IPS-20b (cell line): Measurements from ENCODE around the gene TNRC6C.
"Not testable (repeated sequence)": the region's sequence is repeated elsewhere in the genome, so short reads cannot be mapped to it uniquely, and the experiment has no call there.

ENCODE experiments used
- H3K27ac ChIP-seq: one replicate; pipeline ENCODE4 v1.5.1; 2013; ENCODE audit warnings: low read length
- H3K27me3 ChIP-seq: 2 replicates; pipeline ENCODE4 v1.6.1; 2013; ENCODE audit warnings: mild to moderate bottlenecking, low read length, inconsistent platforms; ENCODE audit not compliant: insufficient read depth
- H3K36me3 ChIP-seq: 2 replicates; pipeline ENCODE4 v1.6.1; 2013; ENCODE audit warnings: low read depth, mild to moderate bottlenecking, inconsistent platforms, low read length, moderate library complexity; ENCODE audit not compliant: insufficient read depth
- H3K4me1 ChIP-seq: 2 replicates; pipeline ENCODE4 v1.6.1; 2013; ENCODE audit warnings: mild to moderate bottlenecking, control low read depth, inconsistent platforms, low read length, moderate library complexity; ENCODE audit not compliant: insufficient read depth
- H3K4me3 ChIP-seq: 2 replicates; pipeline ENCODE4 v1.5.1; 2013; ENCODE audit warnings: mild to moderate bottlenecking, low read length, inconsistent platforms
- H3K9ac ChIP-seq: 2 replicates; pipeline ENCODE4 v1.6.1; 2013; ENCODE audit warnings: low read depth, mild to moderate bottlenecking, inconsistent platforms, low read length, moderate library complexity
- H3K9me3 ChIP-seq: 2 replicates; pipeline ENCODE4 v1.6.1; 2013; ENCODE audit warnings: mild to moderate bottlenecking, low read depth, low read length, inconsistent platforms; ENCODE audit not compliant: insufficient read depth

TNRC6C gene

GRCh38 chr17:78081551-78081950 lies 123.0 kb downstream of the TNRC6C start:
- no peaks in the 10 kb centered on the region for H3K27me3 ChIP-seq
- no peak overlapping the region for H3K4me3 ChIP-seq
- H3K36me3 ChIP-seq = peaks cover 78% of the 10 kb centered on the region
- H3K4me1 ChIP-seq = no peaks in the 10 kb centered on the region
- H3K9me3 ChIP-seq = no peaks in the 10 kb centered on the region
- no peak overlapping the region for H3K9ac ChIP-seq
- H3K27ac ChIP-seq = no peak overlapping the region

- H3K9me3 ChIP-seq, H3K9ac ChIP-seq, H3K27ac ChIP-seq, H3K4me1 ChIP-seq, H3K27me3 ChIP-seq, H3K4me3 ChIP-seq: not testable (repeated sequence)
- peaks cover 77% of the 10 kb centered on the region for H3K36me3 ChIP-seq
Observed at GRCh38 chr17:78082355-78082872, 123.9 kb downstream of the TNRC6C start.

GRCh38 chr17:78082988-78083387 lies 124.5 kb downstream of the TNRC6C start:
- H3K9ac ChIP-seq = no peak overlapping the region
- peaks cover 77% of the 10 kb centered on the region for H3K36me3 ChIP-seq
- H3K4me1 ChIP-seq = no peaks in the 10 kb centered on the region
- H3K27me3 ChIP-seq = no peaks in the 10 kb centered on the region
- no peaks in the 10 kb centered on the region for H3K9me3 ChIP-seq
- no peak overlapping the region for H3K4me3 ChIP-seq
- no peak overlapping the region for H3K27ac ChIP-seq

DNA sequence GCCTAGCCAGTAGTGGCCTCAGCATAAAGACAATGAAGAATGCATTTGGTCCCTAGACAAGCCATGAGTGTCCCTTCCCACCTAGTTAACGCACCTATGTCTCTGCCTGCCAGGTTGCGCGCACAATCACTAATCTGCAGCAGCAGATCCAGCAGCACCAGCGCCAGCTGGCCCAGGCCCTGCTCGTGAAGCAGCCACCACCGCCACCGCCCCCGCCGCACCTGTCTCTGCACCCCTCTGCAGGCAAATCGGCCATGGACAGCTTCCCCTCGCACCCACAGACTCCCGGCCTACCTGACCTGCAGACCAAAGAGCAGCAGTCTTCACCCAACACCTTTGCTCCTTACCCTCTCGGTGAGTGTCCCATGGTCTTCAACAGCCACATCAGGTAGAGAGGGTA lies 128.2 kb downstream of the TNRC6C start:
- H3K9me3 ChIP-seq = no peaks in the 10 kb centered on the region
- H3K27ac ChIP-seq = no peak overlapping the region
- no peaks in the 10 kb centered on the region for H3K27me3 ChIP-seq
- H3K36me3 ChIP-seq = peaks cover 80% of the 10 kb centered on the region
- H3K9ac ChIP-seq = no peak overlapping the region
- no peaks in the 10 kb centered on the region for H3K4me1 ChIP-seq
- no peak overlapping the region for H3K4me3 ChIP-seq

DNA sequence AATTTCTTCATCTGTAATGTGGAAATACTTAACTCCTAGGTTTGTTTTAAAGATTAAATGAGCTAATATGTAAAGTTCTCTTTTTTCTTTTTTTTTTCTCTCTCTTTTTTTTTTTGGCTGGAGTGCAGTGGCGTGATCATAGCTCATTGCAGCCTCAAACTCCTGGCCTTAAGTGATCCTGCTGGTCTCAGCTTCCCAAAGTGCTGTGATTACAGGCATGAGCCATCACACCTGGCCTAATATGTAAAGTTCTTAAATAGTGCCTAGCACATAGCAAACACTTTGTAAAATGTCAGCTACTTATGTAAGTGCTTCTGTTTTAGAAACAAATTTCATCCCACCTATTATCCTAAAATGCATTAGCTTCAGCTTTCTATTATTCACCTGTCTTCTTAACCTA lies 130.0 kb downstream of the TNRC6C start:
- no peaks in the 10 kb centered on the region for H3K4me1 ChIP-seq
- no peaks in the 10 kb centered on the region for H3K27me3 ChIP-seq
- peaks cover 81% of the 10 kb centered on the region for H3K36me3 ChIP-seq
- no peaks in the 10 kb centered on the region for H3K9me3 ChIP-seq
- no peak overlapping the region for H3K9ac ChIP-seq
- no peak overlapping the region for H3K4me3 ChIP-seq
- H3K27ac ChIP-seq = no peak overlapping the region

DNA sequence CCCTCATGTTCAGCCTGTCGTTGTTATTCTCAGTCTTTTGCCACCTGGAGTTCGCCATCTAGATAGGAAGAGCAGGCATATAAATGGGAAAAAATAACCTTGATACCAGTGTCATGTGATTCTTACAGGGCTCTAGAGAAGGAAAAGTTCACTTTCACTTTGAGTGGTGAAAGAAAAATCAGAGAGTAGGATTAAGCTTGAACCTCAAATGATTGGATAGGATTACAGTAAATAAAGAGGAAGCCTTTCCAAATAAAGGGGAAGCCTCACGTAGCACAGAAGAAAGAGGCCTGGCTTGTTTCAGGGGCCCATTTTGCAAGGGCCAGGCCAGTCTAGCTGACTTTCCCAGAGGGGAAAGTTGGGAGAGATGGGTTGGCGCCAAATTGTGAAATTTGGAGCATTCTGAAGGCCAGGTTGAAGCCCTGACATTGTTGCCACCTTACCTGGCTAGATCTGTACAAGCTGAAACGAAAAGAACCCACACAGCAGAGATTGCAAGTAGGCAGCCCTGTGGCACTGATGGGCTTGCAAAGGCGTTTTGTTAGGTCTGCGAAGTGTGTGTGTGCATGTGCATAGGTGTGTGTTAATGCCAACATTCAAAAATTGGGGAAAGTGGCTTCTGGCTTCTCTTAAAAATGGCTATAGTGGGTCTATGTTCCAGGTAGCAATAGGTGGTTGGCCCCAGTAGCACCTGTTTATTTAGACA lies 131.2 kb downstream of the TNRC6C start:
- Histone ChIP-seq H3K4me1 (no peaks in the 10 kb centered on the region), H3K4me3 (no peak overlapping the region), H3K36me3 (peaks cover 90% of the 10 kb centered on the region), H3K9ac (no peak overlapping the region), H3K9me3 (no peaks in the 10 kb centered on the region), H3K27me3 (no peaks in the 10 kb centered on the region), H3K27ac (no peak overlapping the region)

DNA sequence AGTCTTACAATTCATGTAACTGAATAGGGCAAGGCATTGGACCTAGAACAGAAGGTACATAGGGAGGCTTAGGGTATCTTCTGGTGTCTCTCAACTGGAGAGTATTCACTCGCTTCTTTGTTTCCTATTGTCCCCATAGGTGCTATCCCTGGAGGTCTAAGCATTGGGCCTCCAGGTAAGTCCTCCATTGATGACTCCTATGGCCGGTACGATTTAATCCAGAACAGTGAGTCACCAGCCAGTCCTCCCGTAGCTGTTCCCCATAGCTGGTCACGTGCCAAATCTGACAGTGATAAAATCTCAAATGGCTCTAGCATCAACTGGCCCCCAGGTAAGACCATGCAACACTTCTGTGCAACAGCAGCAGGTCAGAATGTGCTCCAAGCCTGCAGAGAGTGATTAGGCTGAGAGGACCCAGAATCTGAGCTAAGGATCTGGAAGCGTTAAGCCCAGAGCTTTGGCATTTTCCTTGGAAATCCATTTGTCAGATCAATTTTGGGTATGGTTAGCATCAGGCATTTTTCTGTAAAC lies 134.4 kb downstream of the TNRC6C start:
- Histone ChIP-seq H3K27ac (no peak overlapping the region), H3K4me3 (no peak overlapping the region), H3K9me3 (no peaks in the 10 kb centered on the region), H3K9ac (no peak overlapping the region), H3K36me3 (peaks cover 96% of the 10 kb centered on the region), H3K4me1 (no peaks in the 10 kb centered on the region), H3K27me3 (no peaks in the 10 kb centered on the region)

- Histone ChIP-seq H3K27ac (no peak overlapping the region), H3K27me3 (no peaks in the 10 kb centered on the region), H3K4me1 (no peaks in the 10 kb centered on the region), H3K36me3 (peaks cover 100% of the 10 kb centered on the region), H3K4me3 (no peak overlapping the region), H3K9ac (no peak overlapping the region), H3K9me3 (peaks cover 4% of the 10 kb centered on the region; the same call in 1 of the 2 replicates)
Observed at GRCh38 chr17:78095035-78095434, 136.5 kb downstream of the TNRC6C start.

DNA sequence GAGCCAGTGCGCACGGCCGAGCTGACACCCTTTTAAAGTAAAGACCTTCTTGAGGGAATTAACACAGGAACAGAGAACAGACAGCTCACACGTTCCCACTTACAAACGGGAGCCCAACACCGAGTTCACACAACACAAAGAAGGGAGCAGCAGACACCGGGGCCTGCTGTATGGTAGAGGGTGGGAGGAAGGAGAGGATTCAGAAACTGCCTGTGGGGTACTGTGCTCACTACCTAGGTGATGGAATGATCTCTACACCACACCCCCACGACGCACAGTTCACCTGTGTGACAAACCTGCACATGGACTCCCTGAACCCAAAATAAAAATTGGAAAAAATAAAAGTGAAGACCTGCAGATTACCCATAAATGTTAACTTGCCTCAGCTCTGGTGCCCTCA lies 137.6 kb downstream of the TNRC6C start:
- Histone ChIP-seq H3K36me3 (peaks cover 98% of the 10 kb centered on the region), H3K4me1 (no peaks in the 10 kb centered on the region), H3K9me3 (peaks cover 12% of the 10 kb centered on the region; the same call in 1 of the 2 replicates), H3K27ac (no peak overlapping the region), H3K9ac (no peak overlapping the region), H3K4me3 (no peak overlapping the region), H3K27me3 (no peaks in the 10 kb centered on the region)

GRCh38 chr17:78101112-78101511 lies 142.6 kb downstream of the TNRC6C start:
- H3K9me3 ChIP-seq = peaks cover 17% of the 10 kb centered on the region; the same call in 1 of the 2 replicates
- H3K27me3 ChIP-seq = no peaks in the 10 kb centered on the region
- peaks cover 81% of the 10 kb centered on the region for H3K36me3 ChIP-seq
- no peak overlapping the region for H3K9ac ChIP-seq
- no peak overlapping the region for H3K4me3 ChIP-seq
- H3K27ac ChIP-seq = no peak overlapping the region
- no peaks in the 10 kb centered on the region for H3K4me1 ChIP-seq

GRCh38 chr17:78101542-78101941 lies 143.0 kb downstream of the TNRC6C start:
- H3K27ac ChIP-seq = no peak overlapping the region
- no peak overlapping the region for H3K4me3 ChIP-seq
- no peaks in the 10 kb centered on the region for H3K4me1 ChIP-seq
- no peaks in the 10 kb centered on the region for H3K27me3 ChIP-seq
- H3K36me3 ChIP-seq = peaks cover 77% of the 10 kb centered on the region
- no peak overlapping the region for H3K9ac ChIP-seq
- H3K9me3 ChIP-seq = peaks cover 17% of the 10 kb centered on the region; the same call in 1 of the 2 replicates

DNA sequence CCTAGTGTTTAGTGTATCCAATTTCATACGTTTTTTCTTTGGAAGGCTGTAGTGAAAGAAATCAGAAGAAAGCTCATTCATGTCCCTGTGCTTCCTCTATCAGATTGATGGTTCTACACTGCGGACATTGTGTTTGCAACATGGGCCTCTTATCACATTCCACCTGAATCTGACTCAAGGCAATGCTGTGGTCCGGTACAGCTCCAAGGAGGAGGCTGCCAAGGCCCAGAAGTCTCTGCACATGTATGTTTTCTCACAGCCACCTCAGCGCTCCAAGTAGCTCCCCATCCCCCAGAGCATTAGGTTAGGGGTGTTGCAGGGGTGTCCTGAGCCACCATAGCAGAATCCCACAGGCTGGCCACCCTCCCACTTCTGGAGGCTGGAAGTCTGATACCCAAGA lies 144.8 kb downstream of the TNRC6C start:
- Histone ChIP-seq H3K4me3 (no peak overlapping the region), H3K9me3 (peaks cover 17% of the 10 kb centered on the region; the same call in 1 of the 2 replicates), H3K27ac (no peak overlapping the region), H3K4me1 (no peaks in the 10 kb centered on the region), H3K27me3 (no peaks in the 10 kb centered on the region), H3K36me3 (peaks cover 64% of the 10 kb centered on the region), H3K9ac (no peak overlapping the region)
